Left lobe of liver (tissue), 2 donors: Measurements from ENCODE around the gene TMEM119. TPM values are rescaled to one million over a fixed set of nuclear protein-coding genes. Genes with fewer than 3 reads are reported as not detected.

Experiments used
- ATAC-seq: fragments of 200-7000 bp; cut with Tn5 transposase; one replicate; pipeline ENCODE4 v1.9.1; 2020; ENCODE audit warnings: mild to moderate bottlenecking, moderate library complexity
- DNase-seq: peaks from one replicate; pipeline ENCODE4 v3.0.0-alpha.2; 2020; ENCODE audit warnings: low spot score
- total RNA-seq: library from RNA; stranded (reverse); gene quantifications from one replicate; pipeline ENCODE4 v1.2.1, GENCODE V29; 2021
- donor health status: DM: no; HTN: no; CAD: no; lungs with moderate emphysema.
- donor health status: DM: no; HTN: yes; CAD: no.

The TMEM119 gene
- total RNA-seq, 1 donor from 2014 or later, result 0.23 TPM

DNA sequence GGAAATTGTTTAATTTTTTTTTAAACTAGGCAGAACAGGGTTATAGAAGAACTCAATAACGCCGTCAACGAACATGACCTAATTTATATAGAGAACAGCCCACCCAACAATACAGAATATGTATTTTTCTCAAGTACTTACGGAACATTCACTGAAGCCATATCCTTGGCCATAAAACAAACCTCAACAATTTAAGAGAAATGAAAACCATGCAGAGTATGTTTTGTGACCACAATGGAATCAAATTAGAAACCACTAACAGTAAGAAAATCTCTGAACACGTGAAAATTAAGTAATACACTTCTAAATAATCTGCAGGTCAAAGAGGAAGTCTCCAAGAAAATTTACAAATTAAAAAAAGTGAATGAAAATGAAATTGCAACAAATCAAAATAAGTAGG is 46.3 kb downstream of the TMEM119 start:
- no peak for ATAC-seq
- DNase-seq, result no peak

DNA sequence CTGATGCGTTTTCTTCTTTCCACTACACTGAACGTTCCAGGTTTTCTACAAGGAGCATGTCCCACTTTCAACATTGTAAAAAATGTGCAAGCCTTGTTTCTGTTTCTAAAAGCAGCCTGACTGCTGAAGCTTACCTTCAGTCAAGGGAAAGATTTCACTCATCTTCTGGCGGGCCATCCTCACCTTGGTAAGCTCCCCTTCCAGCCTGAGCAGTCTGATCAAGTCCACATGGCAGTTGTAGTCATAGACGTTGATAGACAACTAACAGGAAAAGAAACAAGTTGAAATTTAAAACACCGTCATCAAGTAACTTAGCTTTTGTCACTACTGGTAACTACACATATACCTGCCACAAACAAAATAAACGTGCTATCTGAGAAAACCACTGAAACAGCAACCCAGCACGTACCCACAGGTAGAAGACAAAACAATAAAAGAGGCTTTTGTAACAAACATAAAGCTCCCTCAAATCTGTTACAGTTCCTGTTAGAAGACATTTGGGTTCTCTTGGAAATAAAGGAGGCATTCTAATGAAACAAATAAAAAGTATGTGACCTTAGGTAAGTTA is 48.8 kb downstream of the TMEM119 start:
- no peak for ATAC-seq
- no peak for DNase-seq

DNA sequence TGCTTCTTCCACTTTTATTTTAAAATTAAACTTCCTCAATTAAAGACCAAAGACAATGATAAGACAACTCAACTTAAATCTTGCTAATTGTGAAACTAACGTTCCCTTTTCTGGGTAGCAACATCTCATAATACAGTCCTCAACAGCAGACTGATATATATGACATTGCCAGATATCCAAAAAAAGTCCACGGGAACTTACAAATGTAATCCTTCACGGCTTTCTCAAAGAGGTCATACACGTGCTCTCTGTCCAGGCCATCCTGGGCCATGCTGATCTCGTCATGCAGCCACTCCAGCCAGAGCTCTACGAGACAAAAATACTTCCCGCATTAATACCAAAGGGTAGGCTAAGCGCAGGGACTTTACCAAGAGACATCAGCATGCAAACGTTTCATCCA is 50.2 kb downstream of the TMEM119 start:
- ATAC-seq (no peak), DNase-seq (no peak)

DNA sequence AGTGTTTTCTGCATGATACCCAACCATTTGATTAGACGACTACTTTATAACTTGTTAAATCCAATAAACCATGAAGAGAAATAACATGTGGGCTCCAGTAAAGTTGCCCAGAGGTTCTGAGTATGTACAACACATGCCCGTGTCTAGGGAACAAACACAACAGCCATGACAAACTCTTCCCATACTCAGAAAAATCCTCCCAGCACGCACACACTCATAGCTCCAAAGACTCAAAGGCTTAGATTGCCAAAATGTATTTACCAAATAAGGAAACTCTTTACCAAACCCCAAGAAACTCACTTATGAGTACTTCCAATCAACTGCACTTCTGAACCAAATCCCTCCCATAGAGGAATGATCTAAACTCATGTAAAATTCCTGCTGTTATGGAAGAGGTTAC is 54.2 kb downstream of the TMEM119 start:
- ATAC-seq, result no peak
- DNase-seq, result no peak

DNA sequence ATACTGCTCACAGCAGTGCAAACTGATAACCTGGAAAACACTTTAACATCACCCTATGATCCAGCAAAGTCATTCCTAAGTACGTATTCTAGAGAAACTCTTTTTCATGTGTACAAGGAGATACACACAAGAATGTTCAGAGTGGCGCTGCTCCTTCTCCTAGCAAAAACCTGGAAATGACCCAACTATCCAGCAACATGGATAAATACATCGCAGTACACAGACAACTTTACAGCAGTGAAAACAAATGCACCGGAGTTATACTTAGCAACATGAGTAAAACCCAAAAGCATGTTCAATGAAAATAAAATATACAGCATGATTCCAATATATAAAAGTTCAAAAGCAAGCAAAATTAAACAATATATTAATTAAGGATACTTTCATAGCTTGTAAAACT is 55.6 kb downstream of the TMEM119 start:
- no peak for DNase-seq
- ATAC-seq, result no peak

Other genes starting within 250 kb of the TMEM119 start
- gene FICD, start 82.8 kb downstream of the TMEM119 start, total RNA-seq, result 4.6 TPM
- gene SART3, start 36.9 kb downstream of the TMEM119 start, total RNA-seq, result 13.7 TPM
- gene ISCU, start 35.5 kb downstream of the TMEM119 start, total RNA-seq, result 45.2 TPM
- gene SELPLG, start 35.8 kb upstream of the TMEM119 start, total RNA-seq, result 2.4 TPM
- 39.2 TPM for gene CORO1C, start 133.4 kb upstream of the TMEM119 start, total RNA-seq